Endodermal cell (in vitro differentiated cells): ENCODE measurements around the gene FNDC1. TPM values are rescaled to one million over a fixed set of nuclear protein-coding genes. Genes with fewer than 3 reads are reported as not detected.

Source experiments
- DNase-seq: peaks from one replicate; pipeline ENCODE4 v3.0.0-alpha.2; 2017
- H3K27ac ChIP-seq: 2 replicates; pipeline ENCODE4 v1.5.1; 2013; ENCODE audit warnings: mild to moderate bottlenecking, low read depth, low read length, moderate library complexity
- H3K27me3 ChIP-seq: 2 replicates; pipeline ENCODE4 v1.6.1; 2013; ENCODE audit warnings: mild to moderate bottlenecking, low read length, moderate library complexity; ENCODE audit not compliant: insufficient read depth, control insufficient read depth, poor library complexity, severe bottlenecking
- H3K36me3 ChIP-seq: 2 replicates; pipeline ENCODE4 v1.7.0; 2013; ENCODE audit warnings: mild to moderate bottlenecking, low read length, moderate library complexity; ENCODE audit not compliant: control insufficient read depth, insufficient read depth
- H3K4me1 ChIP-seq: one replicate; pipeline ENCODE4 v1.7.0; 2013; ENCODE audit warnings: low read length; ENCODE audit not compliant: control insufficient read depth, insufficient read depth
- H3K4me3 ChIP-seq: 2 replicates; pipeline ENCODE4 v1.5.1; 2013; ENCODE audit warnings: mild to moderate bottlenecking, low read length, moderate library complexity
- H3K9ac ChIP-seq: 2 replicates; pipeline ENCODE4 v1.6.1; 2013; ENCODE audit warnings: mild to moderate bottlenecking, low read length, moderate library complexity; ENCODE audit not compliant: poor library complexity, severe bottlenecking; ENCODE audit errors: extremely low read depth
- H3K9me3 ChIP-seq: 2 replicates; pipeline ENCODE4 v1.6.1; 2013; ENCODE audit warnings: mild to moderate bottlenecking, low read length, moderate library complexity; ENCODE audit not compliant: control insufficient read depth
- H3K27ac Mint-ChIP-seq: 2 replicates; pipeline ENCODE4 v1.8.0; 2020; ENCODE audit warnings: mixed read lengths
- H3K27me3 Mint-ChIP-seq: 2 replicates; pipeline ENCODE4 v1.8.0; 2021; ENCODE audit warnings: mild to moderate bottlenecking, mixed read lengths; ENCODE audit not compliant: insufficient read depth
- H3K36me3 Mint-ChIP-seq: 2 replicates; pipeline ENCODE4 v1.8.0; 2020; ENCODE audit warnings: low read depth, mixed read lengths
- H3K4me1 Mint-ChIP-seq: 2 replicates; pipeline ENCODE4 v1.8.0; 2020; ENCODE audit warnings: mixed read lengths
- H3K4me3 Mint-ChIP-seq: 2 replicates; pipeline ENCODE4 v1.8.0; 2020; ENCODE audit warnings: mild to moderate bottlenecking, moderate library complexity, mixed read lengths
- H3K9me3 Mint-ChIP-seq: 2 replicates; pipeline ENCODE4 v1.8.0; 2020; ENCODE audit warnings: mild to moderate bottlenecking, mixed read lengths
- CTCF ChIP-seq: fragments of 200-600 bp; sonication (generic); conservative IDR thresholded peaks from 2 replicates; pipeline ENCODE4 v1.5.0; 2021; ENCODE audit warnings: antibody characterized with exemption, mild to moderate bottlenecking
- WGBS, 2 experiments: methylation state at CpG; one replicate each; pipeline versions ENCODE4 v1.1.5 to v1.1.7; 2013; ENCODE audit warnings: missing lambda C conversion rate in 2 of 2, mixed read lengths in 1 of 2; ENCODE audit not compliant: insufficient coverage in 1 of 2, insufficient read length in 1 of 2; 5-methylcytosine and 5-hydroxymethylcytosine counted together
- total RNA-seq, 2 donors: library from RNA; stranded (reverse); fragmentation: NEBNext Ultra II Directional in 1 of 2; extraction: Animal tissue kit (Norgen Biotek cat#: 25700) in 1 of 2; gene quantifications; 2 replicates in 1 of 2; 3 replicates in 1 of 2; pipeline ENCODE4 v1.2.1, GENCODE V29; 2021

Gene FNDC1
- total RNA-seq, 2 donors from 2014 or later: 0.55 to 0.62 TPM

GRCh38 chr6:159250633-159251032, 81.4 kb downstream of the FNDC1 start:
- Mint-ChIP-seq H3K4me1 (peaks cover 3% of the 10 kb centered on the region), H3K36me3 (no peaks in the 10 kb centered on the region), H3K27ac (no peak overlapping the region), H3K4me3 (no peak overlapping the region), H3K27me3 (peaks cover 5% of the 10 kb centered on the region), H3K9me3 (no peaks in the 10 kb centered on the region)
- Histone ChIP-seq H3K27me3 (no peaks in the 10 kb centered on the region), H3K36me3 (no peaks in the 10 kb centered on the region), H3K9ac (no peak overlapping the region), H3K9me3 (no peaks in the 10 kb centered on the region), H3K27ac (no peak overlapping the region), H3K4me3 (no peak overlapping the region), H3K4me1 (no peaks in the 10 kb centered on the region)
- DNase-seq: no peak
- WGBS, 2 experiments: 82 to 87% methylated on average over 3 of the region's 3 CpGs
- no peak for TF ChIP-seq CTCF

GRCh38 chr6:159252955-159253508, 83.8 kb downstream of the FNDC1 start:
- Mint-ChIP-seq H3K36me3 (no peaks in the 10 kb centered on the region), H3K27me3 (peaks cover 6% of the 10 kb centered on the region), H3K4me3 (no peak overlapping the region), H3K4me1 (peaks cover 3% of the 10 kb centered on the region), H3K27ac (no peak overlapping the region), H3K9me3 (no peaks in the 10 kb centered on the region)
- H3K9me3 ChIP-seq: no peaks in the 10 kb centered on the region
- no peak overlapping the region for H3K9ac ChIP-seq
- H3K4me3 ChIP-seq: no peak overlapping the region
- peak; percentile 78 for TF ChIP-seq CTCF
- no peak overlapping the region for H3K27ac ChIP-seq
- H3K36me3 ChIP-seq: no peaks in the 10 kb centered on the region
- DNase-seq: peak; percentile 74
- WGBS, 2 experiments: 70 to 76% methylated on average over 7 to 8 of the region's 10 CpGs
- no peaks in the 10 kb centered on the region for H3K27me3 ChIP-seq
- H3K4me1 ChIP-seq: no peaks in the 10 kb centered on the region

- Histone ChIP-seq H3K4me1 (no peaks in the 10 kb centered on the region), H3K27me3 (no peaks in the 10 kb centered on the region), H3K9ac (no peak overlapping the region), H3K27ac (no peak overlapping the region), H3K9me3 (no peaks in the 10 kb centered on the region), H3K4me3 (no peak overlapping the region), H3K36me3 (no peaks in the 10 kb centered on the region)
- Mint-ChIP-seq H3K4me3 (no peak overlapping the region), H3K27me3 (peaks cover 6% of the 10 kb centered on the region), H3K36me3 (no peaks in the 10 kb centered on the region), H3K27ac (no peak overlapping the region), H3K4me1 (peaks cover 3% of the 10 kb centered on the region), H3K9me3 (no peaks in the 10 kb centered on the region)
- TF ChIP-seq CTCF: no peak
- 71 to 100% methylated on average over 1 to 2 of the region's 2 CpGs for WGBS, 2 experiments
- DNase-seq: no peak
Observed at GRCh38 chr6:159254186-159254585, 85.0 kb downstream of the FNDC1 start.
